HG03196 (cell line): Measurements from ENCODE around the gene SAE1.
"Not testable (repeated sequence)": the region's sequence is repeated elsewhere in the genome, so short reads cannot be mapped to it uniquely, and the experiment has no call there.

Source experiments
- ATAC-seq: cut with Tn5 transposase; IDR thresholded peaks from one replicate; pipeline ENCODE4 v1.9.1; 2021; ENCODE audit not compliant: unreplicated experiment

Gene SAE1

DNA sequence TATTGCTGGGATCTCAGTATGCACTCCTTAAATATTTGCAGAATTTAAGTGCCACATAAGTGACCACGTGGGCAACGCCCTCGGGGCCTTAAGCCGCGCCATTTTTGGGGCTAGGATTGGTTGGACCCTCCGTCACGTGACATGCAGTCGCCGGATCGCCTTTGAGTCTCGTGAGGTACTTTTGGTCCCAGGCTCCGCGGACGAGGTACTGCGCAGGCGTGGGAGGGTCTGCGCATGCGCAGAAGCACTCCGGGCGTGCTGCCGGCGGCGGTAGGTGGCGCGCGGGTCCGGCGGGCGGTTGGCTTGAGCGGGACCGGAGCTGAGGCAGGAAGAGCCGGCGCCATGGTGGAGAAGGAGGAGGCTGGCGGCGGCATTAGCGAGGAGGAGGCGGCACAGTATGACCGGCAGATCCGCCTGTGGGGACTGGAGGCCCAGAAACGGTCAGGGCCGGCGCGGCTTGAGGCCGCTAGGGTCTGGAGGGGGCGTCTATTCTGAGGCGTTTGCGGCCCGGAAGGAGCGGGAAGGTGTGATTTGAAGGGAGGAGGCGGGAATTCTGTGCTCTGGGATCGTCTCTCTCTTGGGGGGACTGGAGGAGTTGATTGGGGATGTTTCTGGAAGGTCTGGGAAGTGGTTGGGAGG, at the start of gene SAE1:
Gene SAE1, plus strand, starts transcription at position 247 of the 639 bp plus-strand sequence. Its CDS starts 96 bp downstream, at position 343.
- peak; percentile 82 for ATAC-seq

DNA sequence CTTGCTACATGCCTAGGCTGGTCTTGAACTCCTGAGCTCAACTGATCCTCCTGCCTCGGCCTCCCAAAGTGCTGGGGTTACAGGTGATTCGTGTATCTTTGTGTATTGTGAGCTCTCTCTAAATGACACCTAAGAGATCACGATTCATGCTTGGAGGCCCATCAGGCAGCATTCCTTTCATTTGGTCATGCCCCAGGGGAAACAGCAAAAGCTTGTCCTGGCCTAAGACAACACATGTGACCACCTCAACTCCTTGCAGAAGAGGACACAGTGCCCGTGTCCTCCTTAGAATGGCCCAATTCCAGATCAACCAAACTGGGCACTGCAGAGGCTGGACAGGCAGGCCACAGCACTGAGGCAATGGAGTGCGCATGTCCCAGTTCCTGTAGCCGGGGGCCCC, 49.5 kb upstream of the SAE1 start:
- ATAC-seq, result no peak

DNA sequence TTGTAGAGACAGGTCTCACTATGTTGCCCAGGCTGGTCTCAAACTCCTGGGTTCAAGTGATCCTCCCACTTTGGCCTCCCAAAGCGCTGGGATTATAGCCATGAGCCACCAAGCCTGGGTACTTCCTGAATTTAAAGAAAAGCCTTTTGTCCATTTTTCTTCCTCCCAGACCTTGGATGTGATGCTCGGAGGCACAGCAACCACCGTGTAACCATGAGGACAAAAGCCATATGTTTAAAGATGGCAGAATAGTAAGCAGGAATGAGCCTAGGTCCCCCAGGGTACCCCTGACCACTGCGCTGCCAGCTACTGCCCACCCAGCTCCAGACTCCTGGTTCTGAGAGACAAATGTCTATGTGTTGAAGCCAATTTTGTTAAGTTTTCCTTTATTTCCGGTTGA, 48.1 kb upstream of the SAE1 start:
- ATAC-seq, result no peak

DNA sequence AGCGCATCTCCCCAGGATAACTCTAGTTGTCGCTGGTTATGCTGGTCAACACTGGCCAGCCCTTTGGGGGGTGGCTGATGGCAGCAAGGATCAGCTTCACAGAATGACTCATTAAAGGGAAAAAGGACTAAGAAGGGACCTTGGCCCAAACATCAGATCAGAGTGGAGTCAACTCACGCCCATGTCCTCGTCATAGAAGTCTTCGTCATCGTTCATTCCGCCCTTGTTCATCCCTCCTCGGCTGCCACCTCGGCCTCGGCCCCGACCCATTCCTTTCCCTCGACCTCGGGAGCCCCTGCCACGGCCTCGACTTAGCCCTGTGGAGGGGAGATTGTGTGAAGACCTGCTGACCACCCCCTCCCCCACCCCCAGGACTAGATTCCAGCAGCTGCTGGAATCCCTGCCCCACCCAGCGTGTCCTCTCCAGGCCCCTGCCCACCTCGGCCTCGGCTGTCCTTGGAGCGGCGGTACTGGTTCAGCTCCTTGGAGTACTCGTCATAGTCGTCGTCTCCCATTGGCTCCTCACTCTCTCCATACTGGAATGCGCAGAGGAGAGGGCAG, 45.7 kb upstream of the SAE1 start:
- ATAC-seq, result no peak

DNA sequence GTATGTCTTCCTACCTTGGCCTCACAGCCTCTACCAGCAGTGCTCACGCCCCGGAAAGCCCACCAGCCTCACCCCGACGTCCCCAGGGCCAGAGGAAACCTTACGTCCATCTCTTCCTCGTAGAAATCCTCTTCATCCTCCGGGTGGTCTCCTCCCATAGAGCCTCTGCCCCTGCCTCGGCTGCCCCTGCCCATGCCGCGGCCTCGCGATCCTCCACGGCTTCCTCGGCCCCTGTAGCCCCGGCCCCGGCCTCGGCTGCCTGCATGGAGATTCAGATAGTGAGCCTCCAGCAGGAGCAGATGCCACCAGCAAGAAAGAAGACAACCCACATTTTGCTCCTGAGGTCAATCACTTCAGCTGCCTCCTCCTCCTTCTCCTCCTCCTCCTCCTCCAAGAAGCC, 44.4 kb upstream of the SAE1 start:
- ATAC-seq, result no peak

DNA sequence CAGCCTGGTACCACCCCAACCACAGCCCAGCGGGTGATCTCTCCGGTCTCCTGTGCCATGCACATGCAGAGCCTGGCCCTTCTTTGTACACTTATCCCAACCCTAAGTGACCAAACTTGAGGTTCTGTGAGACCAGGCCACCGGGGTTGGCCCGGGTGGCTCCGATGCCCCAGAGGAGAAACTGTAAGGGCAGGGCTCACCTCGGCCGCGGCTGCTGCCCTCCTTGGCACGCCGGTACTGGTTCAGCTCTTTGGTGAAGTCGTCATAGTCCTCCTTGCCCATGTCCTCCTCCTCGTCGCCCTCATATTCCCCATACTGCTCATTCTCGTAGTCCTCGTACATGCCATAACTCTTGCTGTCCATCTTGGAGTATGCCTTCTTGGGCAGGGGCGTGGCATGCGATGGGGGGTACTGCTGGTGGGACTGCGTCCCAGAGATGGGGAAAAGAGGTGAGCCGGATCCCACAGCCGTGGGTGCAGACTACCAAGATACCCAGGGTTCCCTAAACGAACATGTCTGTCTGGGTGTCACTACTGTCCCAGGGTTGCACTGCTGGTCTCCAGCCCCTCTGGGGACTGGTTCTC, 40.8 kb upstream of the SAE1 start:
- ATAC-seq, result no peak

DNA sequence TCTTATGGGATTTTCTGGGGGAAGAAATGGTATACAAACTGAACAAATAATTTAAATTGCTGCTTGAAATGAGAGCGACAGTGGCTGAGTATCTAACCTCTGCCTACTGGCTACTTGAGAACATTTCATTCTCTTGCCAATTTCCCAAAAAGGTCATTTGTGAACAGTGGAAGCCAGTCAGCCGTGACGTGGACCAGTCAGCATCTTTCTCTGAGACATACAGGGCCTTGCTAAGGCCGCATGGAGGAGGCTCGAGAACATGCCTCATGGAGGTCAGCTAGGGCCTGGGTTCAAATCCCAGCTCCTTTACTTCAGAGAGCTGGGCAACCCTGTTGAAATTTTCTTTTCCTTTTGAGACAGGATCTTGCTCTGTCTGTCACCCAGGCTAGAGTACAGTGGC, 37.4 kb upstream of the SAE1 start:
- ATAC-seq, result no peak

DNA sequence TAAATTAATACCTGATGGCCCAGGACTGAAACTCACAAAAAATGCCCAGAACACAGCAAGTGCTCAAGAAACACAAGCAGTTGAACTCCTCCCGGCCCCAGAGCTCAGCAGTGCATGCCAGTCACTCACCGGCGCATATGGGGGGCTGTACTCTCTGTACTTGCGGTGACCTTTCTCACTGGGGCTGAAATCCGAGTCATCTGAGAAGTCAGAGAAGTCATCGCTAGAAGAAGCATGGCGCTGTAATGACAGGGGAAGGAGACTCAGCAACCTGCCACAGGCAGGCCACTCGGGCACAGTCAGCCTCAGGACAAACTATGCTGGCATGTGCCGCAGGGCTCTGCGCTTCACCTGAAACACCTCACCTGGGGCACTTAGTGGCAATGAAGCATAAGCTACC, 36.8 kb upstream of the SAE1 start:
- no peak for ATAC-seq

DNA sequence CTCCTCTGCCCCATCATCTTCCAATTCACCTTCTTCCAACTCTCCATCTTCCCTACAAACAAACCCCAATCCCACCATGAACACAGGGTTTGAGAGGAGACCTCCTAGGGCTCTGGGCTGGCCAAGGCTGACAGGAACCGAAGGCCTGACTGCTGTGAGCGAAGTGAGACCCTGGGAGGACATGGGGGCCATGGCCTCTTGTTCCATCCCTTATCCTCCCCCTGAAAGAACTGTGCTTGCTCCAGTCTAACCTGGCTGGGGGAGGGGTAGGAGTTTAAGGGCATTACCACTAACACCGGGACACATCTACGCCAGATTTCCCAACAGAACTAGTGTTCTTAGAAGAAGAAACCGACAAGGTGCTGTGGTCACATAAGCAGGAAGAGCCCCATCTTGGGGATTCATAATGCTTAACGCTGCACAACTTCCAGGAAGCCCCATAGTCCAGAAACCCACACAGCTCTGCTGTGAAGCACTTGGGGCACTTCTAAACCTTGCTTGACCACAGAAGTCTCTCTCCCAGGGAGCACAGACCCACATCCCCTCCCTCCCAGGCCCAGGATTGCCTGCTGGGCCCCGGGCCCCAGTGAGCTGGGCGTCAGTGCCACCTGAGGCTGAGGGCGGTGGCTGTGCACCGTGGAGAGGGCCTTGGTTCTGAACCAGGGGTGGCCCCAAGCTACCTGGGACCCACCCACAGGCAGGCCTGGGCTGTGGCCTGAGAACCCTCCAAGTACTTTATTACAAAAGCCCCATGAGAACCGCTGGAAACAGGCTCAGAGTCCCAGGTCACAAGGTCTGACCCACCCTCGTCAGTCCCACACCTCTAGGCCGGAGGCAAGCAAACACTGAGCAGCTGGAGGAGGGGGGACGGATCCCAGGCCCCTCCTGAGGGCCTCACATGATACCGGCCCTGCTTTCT, 35.8 kb upstream of the SAE1 start:
- no peak for ATAC-seq

DNA sequence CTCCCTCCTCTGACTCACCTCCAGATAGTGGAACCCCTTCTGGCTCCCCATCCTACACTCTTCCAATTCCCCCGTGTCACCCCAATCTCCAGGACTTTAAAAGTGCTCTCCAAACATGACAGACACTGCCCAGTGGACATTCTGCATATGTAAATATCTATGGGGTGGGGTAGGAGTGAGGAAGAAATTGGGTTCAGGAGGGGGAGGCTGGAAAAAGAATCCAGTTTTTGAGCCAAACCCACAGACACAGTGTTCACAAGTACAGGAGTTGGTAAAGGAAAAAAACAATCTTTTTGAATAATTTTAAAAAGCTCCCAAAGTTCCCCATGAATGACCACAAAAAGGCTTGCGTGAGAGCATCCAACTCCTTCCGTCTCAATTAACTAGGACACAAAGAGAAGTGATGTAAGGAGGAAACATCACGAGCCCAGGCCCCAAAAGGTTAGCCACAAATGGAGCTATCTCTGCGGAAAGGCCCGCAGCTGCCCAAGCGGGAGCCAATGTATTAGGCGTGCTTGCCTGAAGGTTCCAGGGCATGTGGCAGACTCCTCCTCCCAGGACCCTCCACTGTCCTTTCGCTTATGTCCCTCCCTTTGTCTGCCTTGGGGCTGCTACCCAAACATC, 35.0 kb upstream of the SAE1 start:
- ATAC-seq, result no peak

DNA sequence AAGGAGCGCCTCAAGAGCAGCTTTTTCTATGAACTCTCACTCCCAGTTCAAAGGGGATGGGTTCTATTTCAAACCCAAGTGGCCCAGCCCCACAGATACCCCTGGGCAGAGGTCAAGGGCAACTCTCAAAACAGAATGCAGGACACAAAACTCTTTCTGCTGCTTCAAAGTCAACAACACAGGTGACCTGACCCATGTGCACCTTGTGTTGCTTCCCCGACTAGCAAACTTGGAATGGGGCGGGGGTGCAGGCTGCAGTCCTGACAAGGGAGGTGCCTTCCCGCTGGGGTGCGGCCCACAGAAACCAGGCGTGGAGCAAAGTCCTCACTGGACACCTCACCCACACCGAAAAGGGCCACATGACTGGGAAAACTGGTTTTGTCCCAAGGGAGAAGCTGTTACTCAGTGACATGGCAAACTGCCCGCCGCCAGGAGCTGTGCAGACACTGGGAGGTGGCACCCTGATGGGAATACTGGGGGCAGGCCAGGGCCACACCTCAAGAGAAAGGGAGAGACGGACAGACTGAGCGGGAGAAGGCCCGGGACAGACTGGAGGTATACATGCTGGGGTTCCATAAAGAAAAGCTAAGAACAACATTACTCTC, 34.4 kb upstream of the SAE1 start:
- no peak for ATAC-seq

DNA sequence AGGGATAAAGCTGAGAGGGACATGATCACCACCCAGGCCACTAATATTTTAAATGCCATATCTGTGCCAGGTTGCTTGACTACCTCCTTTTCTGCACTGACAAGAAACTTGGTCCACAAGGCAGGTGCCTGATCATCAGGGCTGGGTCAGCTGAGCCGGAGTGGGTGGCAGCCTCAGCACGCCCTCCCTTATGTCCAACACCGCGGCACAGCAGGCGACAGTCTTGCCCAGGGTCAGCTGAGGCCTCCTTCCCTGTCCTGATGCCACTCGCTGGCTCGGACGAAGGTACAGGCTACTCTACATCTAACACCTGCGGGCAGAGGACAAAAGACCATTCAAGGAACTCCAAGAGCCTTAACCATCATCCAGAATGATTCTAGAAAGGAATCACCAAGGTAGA, 33.9 kb upstream of the SAE1 start:
- ATAC-seq, result no peak

DNA sequence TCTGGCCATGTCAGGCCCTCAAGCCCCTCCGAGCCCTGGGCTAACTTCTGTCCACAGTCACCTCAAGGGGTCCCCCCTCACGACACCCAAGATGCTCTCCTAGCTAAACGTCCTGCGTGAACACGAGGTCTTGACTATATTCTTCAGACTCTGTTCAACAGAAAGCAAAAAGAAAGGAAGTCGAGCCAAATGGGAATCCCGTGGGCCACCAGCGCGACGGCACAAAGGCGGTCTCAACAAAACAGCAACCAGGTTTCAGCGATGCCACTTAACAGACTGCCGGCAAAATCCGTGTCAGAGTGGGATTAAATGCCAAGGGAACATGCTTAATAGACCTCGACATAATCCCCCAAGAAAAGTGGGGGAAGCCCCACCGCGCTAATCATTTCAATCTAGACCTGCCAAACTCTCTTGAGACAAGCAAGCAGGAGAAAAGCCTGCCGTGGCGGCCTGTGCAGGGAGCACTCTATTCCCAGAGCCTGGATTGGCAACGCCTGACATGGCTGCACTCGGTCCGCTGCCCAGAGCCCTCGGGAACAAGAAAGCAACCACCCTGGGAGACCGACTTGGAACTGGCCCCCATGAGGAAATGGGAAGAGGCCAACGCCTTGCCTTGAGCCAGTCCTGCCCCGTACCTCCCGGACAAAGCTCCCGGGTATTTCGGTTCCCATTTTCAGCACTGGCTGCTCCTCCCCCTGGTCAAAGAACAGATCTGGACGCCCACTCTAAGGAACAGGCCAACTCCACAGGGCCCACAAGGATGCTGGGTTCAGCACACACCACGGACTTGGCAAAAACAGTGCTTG, 33.0 kb upstream of the SAE1 start:
- ATAC-seq, result no peak

DNA sequence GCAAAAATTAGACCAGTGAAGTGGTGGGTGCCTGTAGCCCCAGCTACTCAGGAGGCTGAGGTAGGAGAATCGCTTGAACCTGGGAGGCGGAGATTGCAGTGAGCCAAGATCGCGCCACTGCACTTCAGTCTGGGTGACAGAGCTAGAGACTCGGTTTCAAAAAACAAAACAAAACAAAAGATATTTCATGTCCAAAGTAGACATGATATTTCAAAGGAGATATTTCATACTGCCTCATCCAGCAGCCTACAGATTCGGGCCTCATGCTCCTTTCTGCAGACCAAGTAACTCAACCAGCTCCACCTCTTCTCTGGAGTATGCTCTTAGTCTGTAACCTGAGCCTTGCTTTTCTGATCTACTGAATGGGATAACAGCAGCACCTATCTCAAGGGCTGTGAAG, 32.0 kb upstream of the SAE1 start:
- ATAC-seq, result no peak

DNA sequence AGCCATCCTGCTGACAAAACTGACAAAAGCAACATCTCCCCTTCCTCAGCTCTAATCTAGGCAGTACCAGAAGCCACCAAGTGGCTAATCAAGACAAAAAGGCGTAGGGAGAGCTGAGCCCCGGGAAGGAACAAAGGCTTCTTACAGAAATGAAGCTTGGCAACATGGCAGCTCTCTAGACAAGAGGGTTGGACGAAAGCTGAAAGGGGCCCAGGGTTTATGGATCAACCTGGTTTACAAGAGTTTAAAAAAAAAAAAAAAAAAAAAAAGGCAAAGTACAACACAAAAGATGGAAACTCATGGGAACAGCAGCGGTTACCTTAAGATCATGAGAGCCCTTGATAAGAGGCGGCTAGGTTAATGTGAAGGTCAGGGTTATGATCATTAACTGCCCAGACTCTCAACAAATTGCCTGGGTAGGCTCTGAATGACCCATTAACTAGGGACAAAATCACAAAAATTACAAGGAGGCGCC, 31.0 kb upstream of the SAE1 start:
- ATAC-seq, result no peak

DNA sequence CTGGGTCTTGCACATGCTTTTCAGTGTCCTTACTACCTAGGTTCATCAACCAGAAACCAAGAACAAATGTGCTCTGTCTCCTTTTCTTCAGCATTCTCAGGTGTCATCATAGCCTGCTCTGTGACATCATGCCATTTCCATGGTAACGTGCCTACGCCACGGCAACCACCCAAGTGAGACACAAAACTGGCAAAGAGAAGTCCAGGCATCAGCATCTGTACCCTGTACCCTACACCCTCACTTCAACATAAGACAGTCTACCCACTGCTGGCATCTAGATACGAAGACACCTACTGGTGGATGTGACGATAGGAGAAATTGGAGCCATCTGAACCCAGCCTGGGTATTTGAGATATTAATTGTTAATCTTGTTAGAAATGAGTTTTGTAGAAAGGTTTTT, 30.3 kb upstream of the SAE1 start:
- ATAC-seq, result no peak

DNA sequence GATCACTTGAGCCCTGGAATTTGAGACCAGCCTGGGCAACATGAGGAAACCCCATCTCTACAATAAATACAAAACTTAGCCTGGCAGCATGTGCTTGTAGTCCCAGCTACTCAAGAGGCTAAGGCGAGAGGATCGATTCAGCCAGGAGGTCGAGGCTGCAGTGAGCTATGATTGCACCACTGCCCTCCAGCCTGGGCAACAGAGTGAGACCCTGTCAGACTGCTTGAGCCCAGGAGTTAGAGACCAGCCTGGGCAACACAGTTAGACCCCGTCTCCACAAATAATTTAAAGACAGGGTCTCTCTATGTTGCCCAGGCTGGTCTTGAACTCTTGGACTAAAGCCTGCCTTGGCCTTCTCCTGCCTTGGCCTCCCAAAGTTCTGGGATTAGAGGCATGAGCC, 29.5 kb upstream of the SAE1 start:
- ATAC-seq, result not testable (repeated sequence)

DNA sequence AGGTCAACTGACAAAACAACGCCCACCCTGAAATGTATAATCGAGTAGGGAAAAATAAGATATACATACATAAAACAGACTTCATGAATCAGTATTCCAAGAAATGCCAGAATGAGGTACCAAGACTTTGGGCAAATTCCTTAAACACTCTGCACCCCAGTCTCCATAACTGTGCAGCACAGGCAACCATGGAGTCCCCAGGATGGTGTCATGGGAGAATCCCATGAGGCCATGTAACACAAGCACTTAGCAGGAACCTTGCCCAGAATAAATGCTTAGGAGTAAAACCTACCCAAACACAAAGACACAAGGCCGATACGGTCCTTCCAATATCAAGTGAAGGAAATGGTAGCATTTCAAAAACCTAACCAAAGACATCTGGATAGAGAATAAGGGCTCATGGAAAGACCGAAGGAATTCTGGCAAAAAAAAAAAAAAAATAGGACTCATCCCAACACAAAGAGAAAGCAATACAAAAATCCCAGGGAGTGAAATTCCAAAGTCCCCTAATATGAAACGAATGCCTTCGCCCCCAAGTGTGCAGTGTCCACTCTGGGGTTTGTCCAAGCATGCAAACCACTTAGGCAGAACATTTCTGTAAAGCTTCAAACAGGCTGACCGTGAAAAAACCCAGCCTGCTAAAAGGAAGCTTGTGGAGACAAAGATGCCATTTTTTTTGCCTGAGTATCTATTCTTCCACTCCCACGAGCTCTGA, 28.1 kb upstream of the SAE1 start:
- no peak for ATAC-seq

DNA sequence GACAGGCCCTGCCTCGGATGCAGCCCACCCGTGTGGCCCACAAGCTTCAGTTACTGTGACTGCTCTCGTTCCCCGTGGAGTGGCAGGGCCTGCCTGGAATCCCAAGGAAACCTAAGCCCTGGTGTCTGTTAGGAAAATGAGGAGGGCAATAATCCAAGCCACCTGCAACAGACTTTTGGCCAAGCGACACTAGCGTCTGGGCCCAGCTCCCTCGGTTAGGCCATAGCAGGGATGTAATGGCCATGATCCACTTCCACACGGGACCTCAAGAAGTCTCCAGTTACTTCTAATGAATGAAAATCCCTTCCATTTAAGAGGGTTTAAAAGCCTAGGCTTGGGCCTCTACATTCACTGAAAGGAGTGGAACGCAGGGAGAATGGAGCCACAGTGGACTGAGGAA, 26.0 kb upstream of the SAE1 start:
- no peak for ATAC-seq
